Measurements from ENCODE around the gene CES5A. TPM values are rescaled to one million over a fixed set of nuclear protein-coding genes. Genes with fewer than 3 reads are reported as not detected.
A peak's percentile ranks its signal among the peaks of the same experiment; 100 is the strongest.

Gene CES5A
- total RNA-seq, 1 experiment from 2014 or later, result not detected

DNA sequence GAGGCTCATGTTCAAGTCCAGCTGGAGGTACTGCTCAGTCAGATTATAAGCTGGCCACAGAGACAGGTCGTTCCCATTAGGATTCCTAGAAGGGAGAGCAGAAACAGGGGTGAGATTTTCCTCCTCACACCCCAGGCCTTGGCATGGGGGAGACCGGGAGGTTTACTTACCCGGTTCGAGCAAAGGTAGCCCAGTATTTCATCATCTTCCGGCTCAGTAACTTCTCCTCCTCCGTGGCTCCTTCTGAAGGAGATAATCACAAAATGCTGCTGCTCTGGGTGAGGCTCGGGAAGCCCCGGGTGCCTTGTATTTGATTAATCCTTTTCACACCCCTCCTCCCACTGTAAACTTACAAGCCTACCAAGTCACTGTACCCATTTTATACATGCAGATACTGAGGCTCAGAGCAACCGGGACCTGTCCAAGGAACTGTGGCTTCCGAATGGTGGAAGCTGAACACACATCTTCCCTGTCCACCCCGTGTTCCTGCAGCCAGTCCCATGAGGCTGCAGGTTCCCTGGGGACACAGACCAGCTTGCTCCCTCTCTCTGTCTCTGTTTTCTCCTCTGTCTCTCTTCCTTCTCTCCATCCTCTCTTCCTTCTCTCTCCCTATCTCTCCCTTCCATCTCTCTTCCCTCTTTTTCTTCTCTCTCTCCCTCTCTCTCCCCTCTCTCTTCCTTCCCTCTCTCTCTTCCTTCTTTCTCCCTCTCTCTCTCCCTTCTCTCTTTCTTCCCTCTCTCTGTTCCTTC, 28.4 kb downstream of the CES5A start:
- H3K36me3 ChIP-seq (ENCODE audit: control insufficient read depth, insufficient read depth, low read length), result no peaks in the 10 kb centered on the region
- peaks cover 1% of the 10 kb centered on the region for H3K27me3 ChIP-seq (replicated peaks; ENCODE audit: control insufficient read depth, insufficient read depth, low read length)
- H3K9me3 Mint-ChIP-seq (ENCODE audit: unreplicated experiment), result no peaks in the 10 kb centered on the region
- H3K27me3 Mint-ChIP-seq (ENCODE audit: insufficient read depth, unreplicated experiment), result peaks cover 19% of the 10 kb centered on the region
- H3K36me3 Mint-ChIP-seq (ENCODE audit: insufficient read depth, unreplicated experiment), result no peaks in the 10 kb centered on the region
- ChIA-PET CTCF (interaction anchor here (0.8 kb wide), 1 partner anchor 137 kb away, joined by 3 read pairs; no protein-coding TSS in a partner anchor), POLR2A (no interaction called here)
- no peak overlapping the region for H3K4me3 Mint-ChIP-seq (ENCODE audit: unreplicated experiment)
- no peak for DNase-seq
- H3K9me3 ChIP-seq, result no peaks in the 10 kb centered on the region
- TF ChIP-seq, protein P1, sequence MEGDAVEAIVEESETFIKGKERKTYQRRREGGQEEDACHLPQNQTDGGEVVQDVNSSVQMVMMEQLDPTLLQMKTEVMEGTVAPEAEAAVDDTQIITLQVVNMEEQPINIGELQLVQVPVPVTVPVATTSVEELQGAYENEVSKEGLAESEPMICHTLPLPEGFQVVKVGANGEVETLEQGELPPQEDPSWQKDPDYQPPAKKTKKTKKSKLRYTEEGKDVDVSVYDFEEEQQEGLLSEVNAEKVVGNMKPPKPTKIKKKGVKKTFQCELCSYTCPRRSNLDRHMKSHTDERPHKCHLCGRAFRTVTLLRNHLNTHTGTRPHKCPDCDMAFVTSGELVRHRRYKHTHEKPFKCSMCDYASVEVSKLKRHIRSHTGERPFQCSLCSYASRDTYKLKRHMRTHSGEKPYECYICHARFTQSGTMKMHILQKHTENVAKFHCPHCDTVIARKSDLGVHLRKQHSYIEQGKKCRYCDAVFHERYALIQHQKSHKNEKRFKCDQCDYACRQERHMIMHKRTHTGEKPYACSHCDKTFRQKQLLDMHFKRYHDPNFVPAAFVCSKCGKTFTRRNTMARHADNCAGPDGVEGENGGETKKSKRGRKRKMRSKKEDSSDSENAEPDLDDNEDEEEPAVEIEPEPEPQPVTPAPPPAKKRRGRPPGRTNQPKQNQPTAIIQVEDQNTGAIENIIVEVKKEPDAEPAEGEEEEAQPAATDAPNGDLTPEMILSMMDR (IDR thresholded peaks at IDR 0.05; ENCODE audit: insufficient read depth in 1 of 2, low read depth in 1 of 2, low read length in 1 of 2, severe bottlenecking in 1 of 2, unreplicated experiment in 1 of 2), result no peak
- BruUV-seq (replicated peaks), result no TSS peak
- intact Hi-C loops (cut with micrococcal nuclease; ENCODE audit: unreplicated experiment), result no loop called here
- H3K4me1 Mint-ChIP-seq (ENCODE audit: low read depth, unreplicated experiment), result no peaks in the 10 kb centered on the region
- no peaks in the 10 kb centered on the region for H3K4me1 ChIP-seq
- H3K27ac Mint-ChIP-seq (ENCODE audit: unreplicated experiment), result no peak overlapping the region
- H3K4me3 ChIP-seq (ENCODE audit: low read depth, low read length), result no peak overlapping the region

DNA sequence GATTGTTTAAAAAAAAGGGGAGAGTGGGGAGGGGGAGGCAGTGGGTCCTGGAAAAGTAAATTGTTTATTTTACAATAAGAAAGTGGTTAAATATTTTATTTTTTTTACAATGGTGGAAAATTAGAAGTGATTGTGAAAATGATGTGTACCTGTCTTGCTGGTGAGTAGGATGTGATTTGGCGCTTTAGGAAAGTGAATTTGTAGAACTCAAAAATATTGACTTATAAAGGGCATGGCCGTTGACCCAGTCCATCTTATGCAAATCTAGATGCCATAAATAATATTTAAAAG, 32.1 kb downstream of the CES5A start:
- Histone ChIP-seq H3K27me3 (replicated peaks; ENCODE audit: control insufficient read depth, insufficient read depth, low read length) (no peaks in the 10 kb centered on the region; the same call in 1 of the 2 replicates), H3K4me3 (ENCODE audit: low read depth, low read length) (no peak overlapping the region), H3K4me1 (no peaks in the 10 kb centered on the region), H3K36me3 (ENCODE audit: control insufficient read depth, insufficient read depth, low read length) (no peaks in the 10 kb centered on the region), H3K9me3 (no peaks in the 10 kb centered on the region)
- intact Hi-C loops (cut with micrococcal nuclease; ENCODE audit: unreplicated experiment), result loop anchor here (1.0 to 2.0 kb wide), 2 partner anchors 10 to 378 kb away; partner anchors contain the start of gene CES1
- ChIA-PET POLR2A (no interaction called here), CTCF (no interaction called here)
- TF ChIP-seq, protein P1 (IDR thresholded peaks at IDR 0.05; ENCODE audit: insufficient read depth in 1 of 2, low read depth in 1 of 2, low read length in 1 of 2, severe bottlenecking in 1 of 2, unreplicated experiment in 1 of 2), result peak in 1 of 2 experiments; percentile 4
- no TSS peak for BruUV-seq (replicated peaks)
- no peaks in the 10 kb centered on the region for H3K9me3 Mint-ChIP-seq (ENCODE audit: unreplicated experiment)
- DNase-seq, result no peak
- H3K27me3 Mint-ChIP-seq (ENCODE audit: insufficient read depth, unreplicated experiment), result peaks cover 16% of the 10 kb centered on the region
- H3K4me1 Mint-ChIP-seq (ENCODE audit: low read depth, unreplicated experiment), result no peaks in the 10 kb centered on the region
- no peak overlapping the region for H3K27ac Mint-ChIP-seq (ENCODE audit: unreplicated experiment)
- no peak overlapping the region for H3K4me3 Mint-ChIP-seq (ENCODE audit: unreplicated experiment)
- no peaks in the 10 kb centered on the region for H3K36me3 Mint-ChIP-seq (ENCODE audit: insufficient read depth, unreplicated experiment)

DNA sequence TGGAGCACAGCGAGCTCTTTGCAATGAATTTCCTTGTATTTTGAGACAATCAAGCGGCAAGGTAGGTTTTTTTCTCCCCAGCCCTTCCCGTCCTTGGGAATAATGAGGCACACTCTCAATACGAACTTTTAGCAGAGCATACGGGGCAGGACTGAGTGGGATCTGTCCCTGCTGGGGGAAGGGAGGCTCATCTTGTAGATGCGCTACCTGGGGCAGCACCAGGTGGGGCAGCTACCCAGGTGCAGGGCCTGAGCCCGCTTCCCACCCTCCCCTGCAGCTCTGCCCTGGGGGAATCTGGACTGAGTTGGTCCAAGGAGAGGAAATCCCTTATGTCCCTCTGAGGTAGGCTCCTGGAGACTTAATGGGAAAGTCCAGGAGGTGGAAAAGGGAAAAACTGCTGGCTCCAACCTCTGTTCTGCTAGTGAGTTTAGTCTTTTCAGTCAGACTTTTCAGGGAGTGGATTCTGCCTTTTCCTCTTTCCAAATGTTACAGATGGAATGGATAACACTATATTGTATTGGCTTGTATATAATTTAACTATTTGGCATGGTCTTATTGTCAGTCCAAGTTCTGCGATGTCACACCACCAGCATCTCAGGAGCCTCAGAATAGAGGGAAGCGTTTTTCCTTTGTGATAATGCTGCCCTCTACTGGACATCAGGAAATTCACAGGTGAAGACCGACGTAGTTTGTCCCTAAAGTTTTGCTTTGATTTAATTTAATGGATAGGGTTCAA, 32.6 kb downstream of the CES5A start:
- POLR2A ChIA-PET, result no interaction called here
- DNase-seq, result peak in 1 of 2 experiments; percentile 62
- Histone ChIP-seq H3K9me3 (no peaks in the 10 kb centered on the region), H3K4me1 (no peaks in the 10 kb centered on the region), H3K36me3 (ENCODE audit: control insufficient read depth, insufficient read depth, low read length) (no peaks in the 10 kb centered on the region), H3K4me3 (ENCODE audit: low read depth, low read length) (no peak overlapping the region), H3K27me3 (replicated peaks; ENCODE audit: control insufficient read depth, insufficient read depth, low read length) (no peaks in the 10 kb centered on the region; the same call in 1 of the 2 replicates)
- Mint-ChIP-seq H3K27ac (ENCODE audit: unreplicated experiment) (no peak overlapping the region), H3K36me3 (ENCODE audit: insufficient read depth, unreplicated experiment) (no peaks in the 10 kb centered on the region), H3K9me3 (ENCODE audit: unreplicated experiment) (no peaks in the 10 kb centered on the region), H3K4me3 (ENCODE audit: unreplicated experiment) (no peak overlapping the region), H3K4me1 (ENCODE audit: low read depth, unreplicated experiment) (no peaks in the 10 kb centered on the region), H3K27me3 (ENCODE audit: insufficient read depth, unreplicated experiment) (peaks cover 16% of the 10 kb centered on the region)
- TF ChIP-seq, protein P1 (IDR thresholded peaks at IDR 0.05; ENCODE audit: insufficient read depth in 1 of 2, low read depth in 1 of 2, low read length in 1 of 2, severe bottlenecking in 1 of 2, unreplicated experiment in 1 of 2), result peak; percentile 70 to 84
- intact Hi-C loops (cut with micrococcal nuclease; ENCODE audit: unreplicated experiment), result loop anchor here (1.0 to 2.0 kb wide), 3 partner anchors 9 to 378 kb away; partner anchors contain the start of gene CES1
- no TSS peak for BruUV-seq (replicated peaks)
- CTCF ChIA-PET, result interaction anchor here (0.6 to 1.3 kb wide), 6 partner anchors 9 to 514 kb away, joined by 3 to 4 read pairs (median 3); partner anchors contain the start of gene CES1
